Neutrophil (primary cell): ENCODE data around the gene ACBD6.

Experiments used
- H3K27ac ChIP-seq: fragments of 200-600 bp; sonication (generic); 2 replicates; pipeline ENCODE4 v1.5.1; 2016; ENCODE audit warnings: mild to moderate bottlenecking, moderate library complexity
- H3K27me3 ChIP-seq: fragments of 200-600 bp; sonication (generic); 2 replicates; pipeline ENCODE4 v1.6.0; 2016; ENCODE audit warnings: mild to moderate bottlenecking
- H3K36me3 ChIP-seq: fragments of 200-600 bp; sonication (generic); 2 replicates; pipeline ENCODE4 v1.5.1; 2017
- H3K4me1 ChIP-seq, 2 experiments: fragments of 200-600 bp in 1 of 2; sonication (generic) in 1 of 2; 1 replicate in 1 of 2; 2 replicates in 1 of 2; pipeline versions ENCODE4 v1.5.1 to v1.6.1; 2013 to 2016; ENCODE audit warnings: low read depth in 1 of 2, low read length in 1 of 2, mild to moderate bottlenecking in 1 of 2, moderate library complexity in 1 of 2; ENCODE audit not compliant: control insufficient read depth in 1 of 2, insufficient read depth in 1 of 2
- H3K4me3 ChIP-seq, 2 experiments: fragments of 200-600 bp in 1 of 2; sonication (generic) in 1 of 2; 1 replicate in 1 of 2; 2 replicates in 1 of 2; pipeline ENCODE4 v1.5.1; 2013 to 2016; ENCODE audit warnings: low read depth in 1 of 2, low read length in 1 of 2, mild to moderate bottlenecking in 1 of 2, moderate library complexity in 1 of 2
- H3K9me3 ChIP-seq: fragments of 200-600 bp; sonication (generic); 2 replicates; pipeline ENCODE4 v1.5.1; 2016
- TF ChIP-seq, protein P1 (sequence below): fragments of 200-600 bp; sonication (generic); IDR thresholded peaks from 2 replicates; pipeline ENCODE4 v1.5.1; 2016; ENCODE audit warnings: antibody characterized with exemption

Gene ACBD6

DNA sequence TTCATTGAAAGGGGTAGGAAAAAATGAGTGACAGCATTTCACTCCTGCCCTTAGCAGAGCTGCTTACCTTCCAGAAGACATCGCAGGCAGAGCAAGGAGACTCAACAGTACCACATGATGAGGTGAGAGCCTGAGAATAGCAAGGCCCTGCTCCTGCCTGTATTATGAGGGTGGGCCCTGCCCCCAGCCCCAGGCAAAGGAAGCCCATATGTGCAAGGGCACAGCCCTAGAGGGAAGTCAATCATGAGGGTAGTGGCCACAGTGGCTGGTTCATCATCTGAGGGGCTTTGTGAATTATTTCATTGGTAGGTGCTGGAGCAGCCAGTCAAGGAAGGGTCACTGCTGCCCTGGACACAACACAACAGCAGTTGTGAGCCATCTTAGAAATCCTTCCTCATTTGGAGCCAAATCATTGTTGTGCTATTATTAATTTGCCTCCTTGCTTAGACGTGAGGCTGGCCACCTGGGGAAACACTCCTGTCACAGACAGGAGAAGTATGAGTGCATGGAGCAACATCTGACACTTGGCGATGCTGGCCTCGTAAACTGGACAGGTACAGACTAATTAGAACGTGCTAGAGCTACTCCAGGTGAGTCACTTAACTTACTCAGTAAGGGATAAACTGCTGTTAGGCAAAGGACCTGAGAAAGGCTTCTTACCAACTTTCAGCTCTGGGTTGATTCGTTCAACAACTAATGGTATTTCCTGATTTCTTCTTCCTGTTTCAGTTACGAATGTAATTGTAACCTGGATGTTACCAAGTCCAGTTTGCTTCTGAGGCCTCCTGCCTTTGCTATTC is 22.7 kb upstream of the ACBD6 start:
- no peaks in the 10 kb centered on the region for H3K4me1 ChIP-seq
- H3K36me3 ChIP-seq: no peaks in the 10 kb centered on the region
- TF ChIP-seq, protein P1, sequence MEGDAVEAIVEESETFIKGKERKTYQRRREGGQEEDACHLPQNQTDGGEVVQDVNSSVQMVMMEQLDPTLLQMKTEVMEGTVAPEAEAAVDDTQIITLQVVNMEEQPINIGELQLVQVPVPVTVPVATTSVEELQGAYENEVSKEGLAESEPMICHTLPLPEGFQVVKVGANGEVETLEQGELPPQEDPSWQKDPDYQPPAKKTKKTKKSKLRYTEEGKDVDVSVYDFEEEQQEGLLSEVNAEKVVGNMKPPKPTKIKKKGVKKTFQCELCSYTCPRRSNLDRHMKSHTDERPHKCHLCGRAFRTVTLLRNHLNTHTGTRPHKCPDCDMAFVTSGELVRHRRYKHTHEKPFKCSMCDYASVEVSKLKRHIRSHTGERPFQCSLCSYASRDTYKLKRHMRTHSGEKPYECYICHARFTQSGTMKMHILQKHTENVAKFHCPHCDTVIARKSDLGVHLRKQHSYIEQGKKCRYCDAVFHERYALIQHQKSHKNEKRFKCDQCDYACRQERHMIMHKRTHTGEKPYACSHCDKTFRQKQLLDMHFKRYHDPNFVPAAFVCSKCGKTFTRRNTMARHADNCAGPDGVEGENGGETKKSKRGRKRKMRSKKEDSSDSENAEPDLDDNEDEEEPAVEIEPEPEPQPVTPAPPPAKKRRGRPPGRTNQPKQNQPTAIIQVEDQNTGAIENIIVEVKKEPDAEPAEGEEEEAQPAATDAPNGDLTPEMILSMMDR: no peak
- H3K9me3 ChIP-seq: no peaks in the 10 kb centered on the region
- no peaks in the 10 kb centered on the region for H3K27me3 ChIP-seq
- no peak overlapping the region for H3K4me3 ChIP-seq
- H3K27ac ChIP-seq: no peak overlapping the region

DNA sequence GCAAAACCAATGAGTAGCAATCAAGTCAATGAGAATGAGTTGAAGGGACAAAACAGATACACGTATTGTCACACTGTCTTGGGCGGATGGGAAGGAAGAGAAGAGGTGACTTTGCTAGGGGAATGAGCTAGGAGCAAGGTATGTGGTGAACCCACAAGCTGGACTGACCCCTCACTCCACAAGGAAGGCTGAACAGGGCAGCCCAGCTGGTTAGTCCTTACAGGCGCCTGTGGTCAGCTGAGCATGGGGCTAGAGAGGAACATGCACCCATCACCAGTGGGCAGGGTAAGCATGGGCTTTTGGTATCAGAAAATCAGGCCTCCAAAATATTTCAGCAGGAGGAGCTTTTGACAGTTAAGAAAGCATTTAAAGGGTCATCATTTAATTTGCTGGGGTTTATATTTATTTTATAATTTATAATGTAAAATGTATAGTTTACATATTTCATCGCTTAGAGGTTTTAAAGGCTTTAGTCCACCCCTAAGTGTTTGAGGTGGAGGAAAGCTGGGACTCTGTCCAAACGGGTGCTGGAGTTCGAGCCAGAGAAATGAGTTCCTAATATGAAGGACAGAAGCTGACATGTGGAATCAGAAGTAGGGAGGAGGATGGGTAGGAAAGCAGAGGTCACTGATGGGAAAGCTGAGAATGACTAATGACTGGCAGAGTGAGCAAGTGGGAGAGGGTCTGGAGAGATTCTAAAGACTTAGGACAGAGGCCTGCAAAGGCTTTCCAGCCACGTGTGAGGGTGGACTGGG is 22.0 kb upstream of the ACBD6 start:
- Histone ChIP-seq H3K4me1 (no peaks in the 10 kb centered on the region), H3K9me3 (no peaks in the 10 kb centered on the region), H3K36me3 (no peaks in the 10 kb centered on the region), H3K27me3 (no peaks in the 10 kb centered on the region), H3K4me3 (no peak overlapping the region), H3K27ac (no peak overlapping the region)
- TF ChIP-seq, protein P1: no peak

DNA sequence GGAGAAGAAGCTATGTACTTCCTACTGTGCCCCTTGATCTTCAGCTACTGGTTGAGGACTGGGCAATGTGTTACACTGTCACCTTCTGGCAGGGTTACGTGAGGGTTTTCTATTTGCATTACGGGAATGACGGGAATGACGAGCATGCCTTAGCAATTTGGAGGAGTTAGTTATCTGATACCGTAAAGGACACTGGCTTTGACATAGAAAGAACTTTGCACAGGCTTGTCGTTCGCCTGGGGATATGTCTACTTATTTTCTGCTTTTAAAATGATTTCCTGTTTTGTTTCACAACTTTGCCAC is 19.8 kb upstream of the ACBD6 start:
- H3K9me3 ChIP-seq: no peaks in the 10 kb centered on the region
- H3K27me3 ChIP-seq: no peaks in the 10 kb centered on the region
- TF ChIP-seq, protein P1: no peak
- no peak overlapping the region for H3K4me3 ChIP-seq
- no peaks in the 10 kb centered on the region for H3K4me1 ChIP-seq
- H3K36me3 ChIP-seq: no peaks in the 10 kb centered on the region
- H3K27ac ChIP-seq: no peak overlapping the region

DNA sequence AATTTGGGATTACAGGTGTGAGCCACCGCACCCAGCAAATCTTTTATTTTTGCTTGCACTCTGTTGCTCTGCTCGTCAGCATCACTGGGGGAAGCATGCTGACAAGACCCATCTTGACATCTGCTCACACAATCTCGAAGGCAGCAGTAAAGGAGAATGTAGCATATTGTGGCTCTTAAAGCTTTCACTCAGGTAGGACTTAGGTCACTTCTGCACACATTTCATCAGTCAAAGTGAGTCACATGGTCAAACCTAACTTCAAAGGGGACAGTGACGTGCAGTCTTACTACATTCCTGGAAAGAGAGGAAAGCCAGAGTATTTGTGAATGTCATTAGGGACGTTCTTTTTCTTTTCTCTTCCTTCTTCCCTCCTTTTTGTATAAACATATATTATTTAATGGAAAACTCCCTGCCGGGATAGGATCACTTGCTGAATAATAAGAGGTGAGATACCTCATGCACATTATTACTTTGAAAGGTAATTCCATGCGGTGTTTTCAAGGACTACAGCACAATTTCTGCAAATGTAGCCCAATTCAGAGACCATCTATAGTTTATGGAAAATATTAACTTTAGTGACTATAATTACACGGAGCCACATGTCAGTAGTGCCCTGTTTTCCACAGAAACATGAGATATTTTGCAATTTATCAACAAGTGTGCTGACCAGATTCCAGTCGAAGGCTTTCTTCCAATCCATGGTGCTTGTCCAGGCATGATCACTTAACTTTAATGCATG is 19.3 kb upstream of the ACBD6 start:
- no peak overlapping the region for H3K4me3 ChIP-seq
- H3K27ac ChIP-seq: no peak overlapping the region
- H3K4me1 ChIP-seq: no peaks in the 10 kb centered on the region
- no peaks in the 10 kb centered on the region for H3K36me3 ChIP-seq
- TF ChIP-seq, protein P1: no peak
- H3K27me3 ChIP-seq: no peaks in the 10 kb centered on the region
- H3K9me3 ChIP-seq: no peaks in the 10 kb centered on the region

DNA sequence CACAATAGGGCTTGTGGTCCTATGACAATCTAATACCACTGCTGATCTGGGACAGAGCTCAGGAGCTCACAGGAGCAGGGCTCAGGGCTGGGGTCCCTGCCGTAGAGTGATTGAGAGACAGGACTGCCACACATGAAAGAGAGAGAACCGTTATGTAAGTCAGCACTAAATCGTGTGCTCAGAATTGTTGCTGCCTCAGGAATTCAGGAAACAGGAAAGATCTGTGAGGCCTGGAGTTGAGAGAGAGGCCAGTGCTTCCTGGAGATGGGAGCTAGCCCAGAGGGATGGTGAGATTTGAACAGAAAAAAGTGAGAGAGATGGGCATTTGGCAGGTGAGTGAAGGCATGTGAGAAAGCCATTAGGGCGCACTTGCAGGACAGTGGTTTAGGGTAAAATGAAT is 17.5 kb upstream of the ACBD6 start:
- TF ChIP-seq, protein P1: no peak

More for the DNA sequence above, 17.5 kb upstream of the ACBD6 start:
- Histone ChIP-seq H3K4me3 (no peak overlapping the region), H3K9me3 (no peaks in the 10 kb centered on the region), H3K27me3 (no peaks in the 10 kb centered on the region), H3K36me3 (no peaks in the 10 kb centered on the region), H3K27ac (no peak overlapping the region), H3K4me1 (no peaks in the 10 kb centered on the region)
